HepG2 (cell line): ENCODE measurements around the gene TGFBI. TPM values are rescaled to one million over a fixed set of nuclear protein-coding genes. Genes with fewer than 3 reads are reported as not detected.

Experiments used
- BCL6 ChIP-seq: IDR thresholded peaks from 2 replicates; pipeline ENCODE4 v1.6.1; 2016; ENCODE audit warnings: missing genetic modification reagents, missing compliant biosample characterization
- EHMT2 ChIP-seq: fragments of 200-600 bp; sonication (generic); IDR thresholded peaks from 2 replicates; pipeline ENCODE4 v1.7.0; 2017; ENCODE audit warnings: antibody characterized with exemption, low read depth, low read length, borderline replicate concordance
- FOSL1 ChIP-seq: sonication (generic); formaldehyde crosslinking; IDR thresholded peaks from 2 replicates; pipeline ENCODE4 v1.9.0; 2021; ENCODE audit warnings: missing genetic modification reagents, borderline replicate concordance
- HMG20A ChIP-seq: IDR thresholded peaks from 2 replicates; pipeline ENCODE4 v1.6.1; 2016; ENCODE audit warnings: borderline replicate concordance
- HNF1A ChIP-seq, 2 experiments: sonication (generic) in 1 of 2; formaldehyde crosslinking in 1 of 2; IDR thresholded peaks; 2 replicates each; pipeline versions ENCODE4 v1.4.0 to v1.6.1; 2016 to 2020; ENCODE audit warnings: borderline replicate concordance in 1 of 2, low read depth in 1 of 2, mild to moderate bottlenecking in 1 of 2, missing genetic modification reagents in 1 of 2
- HOMEZ ChIP-seq: IDR thresholded peaks from 2 replicates; pipeline ENCODE4 v1.6.1; 2016; ENCODE audit warnings: low read depth
- KMT2B ChIP-seq: IDR thresholded peaks from 2 replicates; pipeline ENCODE4 v1.6.1; 2016; ENCODE audit warnings: missing genetic modification reagents, missing compliant biosample characterization
- NR3C1 ChIP-seq: sonication (generic); formaldehyde crosslinking; IDR thresholded peaks from 2 replicates; pipeline ENCODE4 v1.4.0; 2020; ENCODE audit warnings: missing genetic modification reagents
- SIN3B ChIP-seq: fragments of 150-350 bp; IDR thresholded peaks from 2 replicates; pipeline ENCODE4 v1.6.1; 2014; ENCODE audit warnings: low read length
- SOX13 ChIP-seq, 3 experiments: fragments of 450-650 bp in 1 of 3; sonication (generic) in 1 of 3; formaldehyde crosslinking in 1 of 3; IDR thresholded peaks in 2 of 3; conservative IDR thresholded peaks in 1 of 3; 2 replicates each; pipeline versions ENCODE4 v1.5.0 to v1.6.1; 2016 to 2020; ENCODE audit warnings: antibody characterized with exemption in 1 of 3, mild to moderate bottlenecking in 1 of 3, missing compliant biosample characterization in 1 of 3, missing genetic modification reagents in 1 of 3, moderate library complexity in 1 of 3
- THAP9 ChIP-seq: sonication (generic); formaldehyde crosslinking; IDR thresholded peaks from 2 replicates; pipeline ENCODE4; 2020; ENCODE audit warnings: missing genetic modification reagents, mild to moderate bottlenecking, borderline replicate concordance
- ZNF678 ChIP-seq: sonication (generic); formaldehyde crosslinking; IDR thresholded peaks from 2 replicates; pipeline ENCODE4 v1.4.0; 2020; ENCODE audit warnings: mild to moderate bottlenecking, missing genetic modification reagents
- ZSCAN29 ChIP-seq: sonication (generic); formaldehyde crosslinking; conservative IDR thresholded peaks from 2 replicates; pipeline ENCODE4 v1.4.0; 2020; ENCODE audit warnings: mild to moderate bottlenecking, missing genetic modification reagents
- polyA plus RNA-seq, 8 experiments: library from polyadenylated mRNA; depleted of rRNA in 3 of 8; stranded (reverse) in 7 of 8; unstranded in 1 of 8; fragments of >200 nt; fragmentation: Illumina TruSeq in 4 of 8; extraction: Trizol in 4 of 8; gene quantifications; 2 replicates each; pipeline versions ENCODE4 v1.2.1 to v1.2.3, GENCODE V29; 2011 to 2016; ENCODE audit warnings: low read depth in 4 of 8, missing spikeins in 1 of 8, mixed read lengths in 1 of 8; ENCODE audit not compliant: insufficient read depth in 1 of 8
- total RNA-seq, 5 experiments: library from RNA; depleted of rRNA; stranded (reverse); fragments of >200 nt; fragmentation: Illumina TruSeq; extraction: Trizol; gene quantifications; 2 replicates each; pipeline ENCODE4 v1.2.3, GENCODE V29; 2016; ENCODE audit warnings: low read depth in 1 of 5

TGFBI gene
- total and polyA plus RNA-seq, 2 of the 13 experiments (the other 11 are each of a cell fraction or from before 2014, with no cell fraction given), result 275 to 457 TPM

- TF ChIP-seq ZSCAN29, result 0 out of 2 replicates have a peak, but pooled peaks have one; percentile 36
- TF ChIP-seq FOSL1 (CRISPR knock-in tag), result no peak
- no peak for TF ChIP-seq NR3C1 (CRISPR knock-in tag)
- no peak for TF ChIP-seq KMT2B (CRISPR knock-in tag)
- peak; percentile 93 for TF ChIP-seq HNF1A (IDR thresholded peaks at IDR 0.05; ENCODE audit: low read depth)
- peak; percentile 89 for TF ChIP-seq HNF1A (CRISPR knock-in tag; IDR thresholded peaks at IDR 0.05; ENCODE audit: borderline replicate concordance)
- TF ChIP-seq EHMT2, result 0 out of 2 replicates have a peak, but pooled peaks have one; percentile 46
- peak; percentile 27; the same call in 1 of the 2 replicates for TF ChIP-seq HOMEZ (CRISPR knock-in tag)
- TF ChIP-seq SOX13 (IDR thresholded peaks at IDR 0.05), result no peak
- TF ChIP-seq SOX13 (CRISPR knock-in tag; conservative IDR thresholded peaks at IDR 0.05 in 1 of 2, IDR thresholded peaks at IDR 0.05 in 1 of 2), result peak in 1 of 2 experiments; percentile 82; a peak in 2 of 4 replicates
- no peak for TF ChIP-seq ZNF678 (CRISPR knock-in tag)
- no peak for TF ChIP-seq THAP9
- TF ChIP-seq HMG20A, result peak; percentile 66; the same call in 1 of the 2 replicates
- peak; percentile 78 for TF ChIP-seq BCL6 (CRISPR knock-in tag)
- TF ChIP-seq SIN3B, result no peak
These were observed 38.6 kb downstream of the TGFBI start (continued) for GRCh38 chr5:136067422-136067821.
